Panc1 (cell line): Measurements from ENCODE around the gene SHF. TPM values are rescaled to one million over a fixed set of nuclear protein-coding genes. Genes with fewer than 3 reads are reported as not detected.

Experiments
- ATAC-seq: fragments of 200-7000 bp; cut with Tn5 transposase; 2 replicates; pipeline ENCODE4 v1.9.1; 2020; ENCODE audit warnings: mild to moderate bottlenecking, moderate library complexity
- BruUV-seq: library from RNA; stranded (reverse); fragments of 400-500 nt; replicated peaks from 2 replicates; lab custom pipeline; 2021; lab: Mats Ljungman, UMichigan
- CTCF ChIA-PET: fragments of 300-600 bp; sonication (Branson Sonifier 250); formaldehyde crosslinking; loops from one replicate; lab custom pipeline; 2022; ENCODE audit warnings: antibody characterized with exemption; lab: Charles Lee
- POLR2A ChIA-PET: fragments of 300-600 bp; sonication (Branson Sonifier 250); formaldehyde crosslinking; loops from one replicate; lab custom pipeline; 2022; ENCODE audit warnings: antibody characterized with exemption; lab: Charles Lee
- DNase-seq: peaks from one replicate; pipeline ENCODE4 v3.0.0-alpha.2; 2010; ENCODE audit warnings: low read depth, low spot score
- H3K27ac ChIP-seq: 2 replicates; pipeline ENCODE4 v1.5.1; 2011; ENCODE audit warnings: mild to moderate bottlenecking, low read length, inconsistent platforms
- H3K27me3 ChIP-seq: fragments of 200-500 bp; sonication (Bioruptor generic); 2 replicates; pipeline ENCODE4 v1.6.0; 2014; ENCODE audit warnings: low read length, inconsistent platforms; ENCODE audit not compliant: control insufficient read depth, insufficient read depth
- H3K36me3 ChIP-seq: fragments of 200-500 bp; sonication (Bioruptor generic); 2 replicates; pipeline ENCODE4 v1.5.1; 2014; ENCODE audit warnings: inconsistent platforms, mild to moderate bottlenecking, low read length, moderate library complexity; ENCODE audit not compliant: control insufficient read depth, insufficient read depth
- H3K4me1 ChIP-seq: 2 replicates; pipeline ENCODE4 v1.5.1; 2011; ENCODE audit warnings: inconsistent platforms, mild to moderate bottlenecking, low read length, moderate library complexity; ENCODE audit not compliant: control insufficient read depth, insufficient read depth
- H3K4me3 ChIP-seq, 2 experiments: 2 replicates each; pipeline ENCODE4 v1.5.1; 2011 to 2012; ENCODE audit warnings: low read depth in 2 of 2, low read length in 2 of 2, mild to moderate bottlenecking in 2 of 2, inconsistent platforms in 1 of 2, moderate library complexity in 1 of 2
- H3K9me3 ChIP-seq: fragments of 200-500 bp; sonication (Bioruptor generic); 2 replicates; pipeline ENCODE4 v1.5.1; 2014; ENCODE audit warnings: low read depth, mild to moderate bottlenecking, inconsistent platforms, low read length, moderate library complexity; ENCODE audit not compliant: control insufficient read depth, insufficient read depth
- POLR2AphosphoS5 ChIP-seq: IDR thresholded peaks from 2 replicates; pipeline ENCODE4 v1.6.1; 2012; ENCODE audit warnings: mild to moderate bottlenecking, low read depth, low read length, moderate library complexity
- REST ChIP-seq, 2 experiments: IDR thresholded peaks; 2 replicates each; pipeline ENCODE4 v1.6.1; 2011 to 2012; ENCODE audit warnings: low read depth in 2 of 2, control low read depth in 1 of 2, low read length in 1 of 2, mild to moderate bottlenecking in 1 of 2, moderate library complexity in 1 of 2; ENCODE audit not compliant: insufficient read depth in 1 of 2
- SIN3A ChIP-seq: IDR thresholded peaks from 2 replicates; pipeline ENCODE4 v1.6.1; 2012; ENCODE audit warnings: low read depth, mild to moderate bottlenecking, low read length, moderate library complexity, borderline replicate concordance; ENCODE audit not compliant: insufficient read depth
- TCF7L2 ChIP-seq: IDR thresholded peaks from 2 replicates; pipeline ENCODE4 v1.6.1; 2011; ENCODE audit warnings: mild to moderate bottlenecking, low read depth, low read length, inconsistent platforms
- in situ Hi-C: cut with HindIII; loops from 2 replicates; pipeline ENCODE4 v1.10.0; 2016; ENCODE audit warnings: low sequenced_read_pairs, low pct_unique_long_range_greater_than_20kb
- intact Hi-C: fragments of 100-400 bp; cut with micrococcal nuclease; formaldehyde crosslinking; loops from one replicate; pipeline ENCODE4 v1.10.0; 2022; ENCODE audit not compliant: unreplicated experiment
- total RNA-seq: library from RNA; stranded (reverse); gene quantifications from one replicate; pipeline ENCODE4 v1.2.1, GENCODE V29; 2021; ENCODE audit not compliant: unreplicated experiment
- TF ChIP-seq, protein P1 (sequence below): fragments of 450-650 bp; IDR thresholded peaks from 2 replicates; pipeline ENCODE4 v1.5.1; 2017; ENCODE audit warnings: mild to moderate bottlenecking

Gene SHF
- total RNA-seq, 1 experiment from 2014 or later, result 3.0 TPM

GRCh38 chr15:45161666-45162065 is 26.1 kb downstream of the SHF start:
- CTCF ChIA-PET, result interaction anchor here (0.6 to 1.1 kb wide), 3 partner anchors 9 to 198 kb away, joined by 3 to 7 read pairs (median 4); no protein-coding TSS in a partner anchor

GRCh38 chr15:45157974-45158373 is 29.8 kb downstream of the SHF start:
- ATAC-seq, result no peak
- H3K27ac ChIP-seq, result no peak overlapping the region
- DNase-seq, result no peak
- H3K4me3 ChIP-seq, result no peak overlapping the region
- in situ Hi-C loops (no loop called here), intact Hi-C loops (no loop called here)
- no TSS peak for BruUV-seq
- no peak for TF ChIP-seq TCF7L2
- TF ChIP-seq POLR2AphosphoS5, result no peak
- no peak for TF ChIP-seq REST (IDR thresholded peaks at IDR 0.05; ENCODE audit: insufficient read depth in 1 of 2, low read depth in 2 of 2, low read length in 1 of 2)
- TF ChIP-seq, protein P1, sequence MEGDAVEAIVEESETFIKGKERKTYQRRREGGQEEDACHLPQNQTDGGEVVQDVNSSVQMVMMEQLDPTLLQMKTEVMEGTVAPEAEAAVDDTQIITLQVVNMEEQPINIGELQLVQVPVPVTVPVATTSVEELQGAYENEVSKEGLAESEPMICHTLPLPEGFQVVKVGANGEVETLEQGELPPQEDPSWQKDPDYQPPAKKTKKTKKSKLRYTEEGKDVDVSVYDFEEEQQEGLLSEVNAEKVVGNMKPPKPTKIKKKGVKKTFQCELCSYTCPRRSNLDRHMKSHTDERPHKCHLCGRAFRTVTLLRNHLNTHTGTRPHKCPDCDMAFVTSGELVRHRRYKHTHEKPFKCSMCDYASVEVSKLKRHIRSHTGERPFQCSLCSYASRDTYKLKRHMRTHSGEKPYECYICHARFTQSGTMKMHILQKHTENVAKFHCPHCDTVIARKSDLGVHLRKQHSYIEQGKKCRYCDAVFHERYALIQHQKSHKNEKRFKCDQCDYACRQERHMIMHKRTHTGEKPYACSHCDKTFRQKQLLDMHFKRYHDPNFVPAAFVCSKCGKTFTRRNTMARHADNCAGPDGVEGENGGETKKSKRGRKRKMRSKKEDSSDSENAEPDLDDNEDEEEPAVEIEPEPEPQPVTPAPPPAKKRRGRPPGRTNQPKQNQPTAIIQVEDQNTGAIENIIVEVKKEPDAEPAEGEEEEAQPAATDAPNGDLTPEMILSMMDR, result no peak
- no peak for TF ChIP-seq SIN3A
- CTCF ChIA-PET, result interaction anchor here (0.5 to 0.7 kb wide), 4 partner anchors 42 to 589 kb away, joined by 3 to 10 read pairs (median 6); no protein-coding TSS in a partner anchor
- peaks cover 4% of the 10 kb centered on the region for H3K4me1 ChIP-seq
- no peaks in the 10 kb centered on the region for H3K27me3 ChIP-seq
- POLR2A ChIA-PET, result interaction anchor here (0.6 kb wide), 1 partner anchor 271 kb away, joined by 3 read pairs; no protein-coding TSS in a partner anchor
- H3K36me3 ChIP-seq, result no peaks in the 10 kb centered on the region
- no peaks in the 10 kb centered on the region for H3K9me3 ChIP-seq

More at GRCh38 chr15:45161666-45162065, 26.1 kb downstream of the SHF start:
- Histone ChIP-seq H3K4me1 (peaks cover 4% of the 10 kb centered on the region), H3K27ac (no peak overlapping the region), H3K4me3 (no peak overlapping the region), H3K9me3 (no peaks in the 10 kb centered on the region), H3K27me3 (no peaks in the 10 kb centered on the region), H3K36me3 (no peaks in the 10 kb centered on the region)
- intact Hi-C loops (loop anchor here (2.0 kb wide), 1 partner anchor 39 kb away; no protein-coding TSS in a partner anchor), in situ Hi-C loops (no loop called here)
- DNase-seq (no peak), ATAC-seq (no peak)
- POLR2A ChIA-PET, result no interaction called here
- TF ChIP-seq SIN3A, result no peak
- TF ChIP-seq TCF7L2, result no peak
- TF ChIP-seq POLR2AphosphoS5, result no peak
- TF ChIP-seq, protein P1, result no peak
- TF ChIP-seq REST (IDR thresholded peaks at IDR 0.05; ENCODE audit: insufficient read depth in 1 of 2, low read depth in 2 of 2, low read length in 1 of 2), result no peak
- no TSS peak for BruUV-seq
